GM12878 (cell line): ENCODE data around the gene TOMM20. TPM values are rescaled to one million over a fixed set of nuclear protein-coding genes. Genes with fewer than 3 reads are reported as not detected.

Experiments used
- CREB1 ChIP-seq: IDR thresholded peaks from 2 replicates; pipeline ENCODE4 v1.6.1; 2012; ENCODE audit warnings: low read depth, mild to moderate bottlenecking, inconsistent platforms
- EED ChIP-seq: sonication (generic); IDR thresholded peaks from 2 replicates; pipeline ENCODE4 v1.6.1; 2016; ENCODE audit warnings: antibody characterized with exemption, low read depth
- HDAC6 ChIP-seq: fragments of 200-600 bp; sonication (generic); IDR thresholded peaks from one replicate; pipeline ENCODE4 v1.8.0; 2017; ENCODE audit warnings: antibody characterized with exemption; ENCODE audit not compliant: unreplicated experiment
- IRF4 ChIP-seq: IDR thresholded peaks from 2 replicates; pipeline ENCODE4 v1.6.1; 2011; ENCODE audit warnings: low read depth, low read length
- MEF2A ChIP-seq: IDR thresholded peaks from 2 replicates; pipeline ENCODE4 v1.6.1; 2011; ENCODE audit warnings: low read depth, mild to moderate bottlenecking, low read length, moderate library complexity; ENCODE audit not compliant: insufficient read depth
- MTA2 ChIP-seq: fragments of 450-650 bp; IDR thresholded peaks from 2 replicates; pipeline ENCODE4 v1.6.1; 2016; ENCODE audit warnings: low read depth, mild to moderate bottlenecking, moderate library complexity
- NR2C1 ChIP-seq: fragments of 450-650 bp; IDR thresholded peaks from 2 replicates; pipeline ENCODE4 v1.6.1; 2017; ENCODE audit warnings: antibody characterized with exemption, mild to moderate bottlenecking, moderate library complexity
- NR2F1 ChIP-seq: fragments of 450-650 bp; conservative IDR thresholded peaks from 2 replicates; pipeline ENCODE4 v1.6.1; 2017; ENCODE audit warnings: mild to moderate bottlenecking
- POLR2A ChIP-seq: IDR thresholded peaks from 2 replicates; pipeline ENCODE4 v1.6.1; 2011; ENCODE audit warnings: low read depth, mild to moderate bottlenecking, low read length
- POLR2AphosphoS5 ChIP-seq: IDR thresholded peaks from 2 replicates; pipeline ENCODE4 v1.6.1; 2011; ENCODE audit warnings: mild to moderate bottlenecking, low read length, inconsistent platforms
- RUNX3 ChIP-seq: IDR thresholded peaks from 2 replicates; pipeline ENCODE4 v1.6.1; 2012; ENCODE audit warnings: low read length, inconsistent platforms
- SRF ChIP-seq, 2 experiments: IDR thresholded peaks; 2 replicates each; pipeline ENCODE4 v1.6.1; 2011; ENCODE audit warnings: low read depth in 2 of 2, low read length in 2 of 2, mild to moderate bottlenecking in 1 of 2, moderate library complexity in 1 of 2
- WRNIP1 ChIP-seq: IDR thresholded peaks from 2 replicates; pipeline ENCODE4 v1.6.1; 2011; ENCODE audit warnings: low read depth, low read length, improper control_type of control experiment, borderline replicate concordance
- YBX1 ChIP-seq: fragments of 450-650 bp; IDR thresholded peaks from 2 replicates; pipeline ENCODE4 v1.6.1; 2016; ENCODE audit warnings: antibody characterized with exemption
- ZNF384 ChIP-seq: IDR thresholded peaks from 2 replicates; pipeline ENCODE4 v1.6.1; 2012; ENCODE audit warnings: low read depth, mild to moderate bottlenecking, low read length, improper control_type of control experiment, borderline replicate concordance
- ZSCAN29 ChIP-seq: fragments of 450-650 bp; IDR thresholded peaks from 2 replicates; pipeline ENCODE4 v1.6.1; 2017; ENCODE audit warnings: mild to moderate bottlenecking, moderate library complexity
- polyA plus RNA-seq, 11 experiments: library from polyadenylated mRNA; depleted of rRNA in 4 of 11; unstranded in 6 of 11; stranded (reverse) in 5 of 11; fragments of >200 nt; fragmentation: Nextera tagmentation in 4 of 11; fragmentation: Illumina TruSeq in 1 of 11; extraction: Ambion mirVana in 4 of 11; extraction: Trizol in 1 of 11; gene quantifications; 1 replicate in 1 of 11; 2 replicates in 10 of 11; pipeline versions ENCODE4 v1.2.1 to v1.2.3, GENCODE V29; 2011 to 2016; ENCODE audit warnings: inconsistent platforms in 2 of 11, missing spikeins in 2 of 11, low read depth in 1 of 11
- total RNA-seq, 4 experiments: library from RNA; depleted of rRNA in 3 of 4; stranded (reverse); fragments of >200 nt in 3 of 4; fragmentation: Illumina TruSeq in 1 of 4; extraction: Trizol in 1 of 4; gene quantifications; 2 replicates each; pipeline versions ENCODE4 v1.2.1 to v1.2.3, GENCODE V29; 2013 to 2021
- TF ChIP-seq, protein P1 (sequence below): fragments of 450-650 bp; formaldehyde crosslinking; IDR thresholded peaks from 2 replicates; pipeline ENCODE4 v1.4.0; 2022; ENCODE audit warnings: mild to moderate bottlenecking, moderate library complexity
- TF ChIP-seq, protein P2 (sequence below): IDR thresholded peaks from 2 replicates; pipeline ENCODE4 v1.6.1; 2012; ENCODE audit warnings: low read length, inconsistent platforms
- TF ChIP-seq, protein P3 (sequence below): IDR thresholded peaks from 2 replicates; pipeline ENCODE4 v1.6.1; 2012; ENCODE audit warnings: low read depth, low read length, improper control_type of control experiment
- TF ChIP-seq, protein P4 (sequence below): IDR thresholded peaks from 2 replicates; pipeline ENCODE4 v1.6.1; 2012; ENCODE audit warnings: improper control_type of control experiment, low read depth, low read length; ENCODE audit not compliant: insufficient replicate concordance

The TOMM20 gene
- total and polyA plus RNA-seq, 10 of the 15 experiments (the other 5 are each of a cell fraction or from before 2014, with no cell fraction given): 39.8 to 138 (median 70.1) TPM

DNA sequence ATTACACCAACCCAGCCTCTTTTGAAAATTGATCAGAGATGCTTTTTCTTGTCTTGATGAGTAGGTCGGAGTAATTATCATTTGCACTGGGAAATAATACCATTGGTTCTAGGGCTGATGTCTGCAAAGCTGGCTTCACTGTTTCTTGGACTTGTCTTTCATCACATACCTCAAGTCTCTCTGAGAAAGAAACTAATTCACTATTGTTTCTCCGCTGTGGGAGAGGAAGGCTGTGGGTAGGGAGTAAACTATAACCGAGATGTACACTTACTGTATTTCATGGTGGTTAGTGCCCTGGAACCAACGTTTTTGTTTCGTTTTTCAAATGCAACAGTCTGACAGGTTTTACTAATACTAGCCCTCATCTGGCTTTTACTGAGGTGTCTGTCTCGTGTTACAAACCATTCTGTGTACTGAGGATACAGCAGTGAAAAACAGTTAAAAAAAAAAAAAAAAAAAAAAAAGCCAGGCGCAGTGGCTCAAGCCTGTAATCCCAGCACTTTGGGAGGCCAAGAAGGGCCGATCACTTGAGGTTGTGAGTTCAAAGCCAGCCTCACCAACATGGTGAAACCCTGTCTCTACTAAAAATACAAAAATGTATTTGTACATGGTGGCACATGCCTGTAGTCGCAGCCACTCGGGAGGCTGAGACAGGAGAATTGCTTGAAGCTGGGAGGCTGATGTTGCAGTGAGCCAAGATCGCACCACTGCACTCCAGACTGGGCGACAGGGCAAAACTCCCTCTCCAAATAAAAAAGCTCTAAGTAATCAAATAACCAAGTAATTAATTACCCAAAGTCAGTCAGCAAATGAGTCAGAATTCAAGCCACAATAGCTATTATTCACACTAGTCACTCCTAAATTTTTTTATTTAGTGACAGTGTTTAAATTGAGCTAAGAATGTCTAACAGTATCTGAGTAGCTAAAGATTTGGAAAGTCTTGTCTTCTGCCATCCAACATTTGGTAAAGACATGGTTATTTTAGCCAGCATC lies 23.3 kb downstream of the TOMM20 start (continued):
- TF ChIP-seq, protein P1, sequence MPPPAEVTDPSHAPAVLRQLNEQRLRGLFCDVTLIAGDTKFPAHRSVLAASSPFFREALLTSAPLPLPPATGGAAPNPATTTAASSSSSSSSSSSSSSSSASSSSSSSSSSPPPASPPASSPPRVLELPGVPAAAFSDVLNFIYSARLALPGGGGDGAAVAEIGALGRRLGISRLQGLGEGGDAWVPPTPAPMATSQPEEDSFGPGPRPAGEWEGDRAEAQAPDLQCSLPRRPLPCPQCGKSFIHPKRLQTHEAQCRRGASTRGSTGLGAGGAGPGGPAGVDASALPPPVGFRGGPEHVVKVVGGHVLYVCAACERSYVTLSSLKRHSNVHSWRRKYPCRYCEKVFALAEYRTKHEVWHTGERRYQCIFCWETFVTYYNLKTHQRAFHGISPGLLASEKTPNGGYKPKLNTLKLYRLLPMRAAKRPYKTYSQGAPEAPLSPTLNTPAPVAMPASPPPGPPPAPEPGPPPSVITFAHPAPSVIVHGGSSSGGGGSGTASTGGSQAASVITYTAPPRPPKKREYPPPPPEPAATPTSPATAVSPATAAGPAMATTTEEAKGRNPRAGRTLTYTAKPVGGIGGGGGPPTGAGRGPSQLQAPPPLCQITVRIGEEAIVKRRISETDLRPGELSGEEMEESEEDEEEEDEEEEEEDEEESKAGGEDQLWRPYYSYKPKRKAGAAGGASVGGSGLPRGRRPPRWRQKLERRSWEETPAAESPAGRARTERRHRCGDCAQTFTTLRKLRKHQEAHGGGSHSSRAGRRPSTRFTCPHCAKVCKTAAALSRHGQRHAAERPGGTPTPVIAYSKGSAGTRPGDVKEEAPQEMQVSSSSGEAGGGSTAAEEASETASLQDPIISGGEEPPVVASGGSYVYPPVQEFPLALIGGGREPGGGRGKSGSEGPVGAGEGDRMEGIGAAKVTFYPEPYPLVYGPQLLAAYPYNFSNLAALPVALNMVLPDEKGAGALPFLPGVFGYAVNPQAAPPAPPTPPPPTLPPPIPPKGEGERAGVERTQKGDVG (CRISPR knock-in tag): no peak
- TF ChIP-seq POLR2A (no peak), YBX1 (no peak), HDAC6 (no peak), MEF2A (no peak), RUNX3 (peak; percentile 86), NR2F1 (no peak), SRF (IDR thresholded peaks at IDR 0.05; ENCODE audit: low read depth in 2 of 2, low read length in 2 of 2) (no peak), CREB1 (0 out of 2 replicates have a peak, but pooled peaks have one; percentile 13), MTA2 (no peak), ZNF384 (peak; percentile 84), IRF4 (0 out of 2 replicates have a peak, but pooled peaks have one; percentile 19), POLR2AphosphoS5 (no peak), NR2C1 (no peak), ZSCAN29 (no peak), WRNIP1 (no peak), EED (no peak)
- TF ChIP-seq, protein P2, sequence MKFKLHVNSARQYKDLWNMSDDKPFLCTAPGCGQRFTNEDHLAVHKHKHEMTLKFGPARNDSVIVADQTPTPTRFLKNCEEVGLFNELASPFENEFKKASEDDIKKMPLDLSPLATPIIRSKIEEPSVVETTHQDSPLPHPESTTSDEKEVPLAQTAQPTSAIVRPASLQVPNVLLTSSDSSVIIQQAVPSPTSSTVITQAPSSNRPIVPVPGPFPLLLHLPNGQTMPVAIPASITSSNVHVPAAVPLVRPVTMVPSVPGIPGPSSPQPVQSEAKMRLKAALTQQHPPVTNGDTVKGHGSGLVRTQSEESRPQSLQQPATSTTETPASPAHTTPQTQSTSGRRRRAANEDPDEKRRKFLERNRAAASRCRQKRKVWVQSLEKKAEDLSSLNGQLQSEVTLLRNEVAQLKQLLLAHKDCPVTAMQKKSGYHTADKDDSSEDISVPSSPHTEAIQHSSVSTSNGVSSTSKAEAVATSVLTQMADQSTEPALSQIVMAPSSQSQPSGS: no peak; the same call in 1 of the 2 replicates
- TF ChIP-seq, protein P3, sequence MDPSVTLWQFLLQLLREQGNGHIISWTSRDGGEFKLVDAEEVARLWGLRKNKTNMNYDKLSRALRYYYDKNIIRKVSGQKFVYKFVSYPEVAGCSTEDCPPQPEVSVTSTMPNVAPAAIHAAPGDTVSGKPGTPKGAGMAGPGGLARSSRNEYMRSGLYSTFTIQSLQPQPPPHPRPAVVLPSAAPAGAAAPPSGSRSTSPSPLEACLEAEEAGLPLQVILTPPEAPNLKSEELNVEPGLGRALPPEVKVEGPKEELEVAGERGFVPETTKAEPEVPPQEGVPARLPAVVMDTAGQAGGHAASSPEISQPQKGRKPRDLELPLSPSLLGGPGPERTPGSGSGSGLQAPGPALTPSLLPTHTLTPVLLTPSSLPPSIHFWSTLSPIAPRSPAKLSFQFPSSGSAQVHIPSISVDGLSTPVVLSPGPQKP: no peak
- TF ChIP-seq, protein P4, sequence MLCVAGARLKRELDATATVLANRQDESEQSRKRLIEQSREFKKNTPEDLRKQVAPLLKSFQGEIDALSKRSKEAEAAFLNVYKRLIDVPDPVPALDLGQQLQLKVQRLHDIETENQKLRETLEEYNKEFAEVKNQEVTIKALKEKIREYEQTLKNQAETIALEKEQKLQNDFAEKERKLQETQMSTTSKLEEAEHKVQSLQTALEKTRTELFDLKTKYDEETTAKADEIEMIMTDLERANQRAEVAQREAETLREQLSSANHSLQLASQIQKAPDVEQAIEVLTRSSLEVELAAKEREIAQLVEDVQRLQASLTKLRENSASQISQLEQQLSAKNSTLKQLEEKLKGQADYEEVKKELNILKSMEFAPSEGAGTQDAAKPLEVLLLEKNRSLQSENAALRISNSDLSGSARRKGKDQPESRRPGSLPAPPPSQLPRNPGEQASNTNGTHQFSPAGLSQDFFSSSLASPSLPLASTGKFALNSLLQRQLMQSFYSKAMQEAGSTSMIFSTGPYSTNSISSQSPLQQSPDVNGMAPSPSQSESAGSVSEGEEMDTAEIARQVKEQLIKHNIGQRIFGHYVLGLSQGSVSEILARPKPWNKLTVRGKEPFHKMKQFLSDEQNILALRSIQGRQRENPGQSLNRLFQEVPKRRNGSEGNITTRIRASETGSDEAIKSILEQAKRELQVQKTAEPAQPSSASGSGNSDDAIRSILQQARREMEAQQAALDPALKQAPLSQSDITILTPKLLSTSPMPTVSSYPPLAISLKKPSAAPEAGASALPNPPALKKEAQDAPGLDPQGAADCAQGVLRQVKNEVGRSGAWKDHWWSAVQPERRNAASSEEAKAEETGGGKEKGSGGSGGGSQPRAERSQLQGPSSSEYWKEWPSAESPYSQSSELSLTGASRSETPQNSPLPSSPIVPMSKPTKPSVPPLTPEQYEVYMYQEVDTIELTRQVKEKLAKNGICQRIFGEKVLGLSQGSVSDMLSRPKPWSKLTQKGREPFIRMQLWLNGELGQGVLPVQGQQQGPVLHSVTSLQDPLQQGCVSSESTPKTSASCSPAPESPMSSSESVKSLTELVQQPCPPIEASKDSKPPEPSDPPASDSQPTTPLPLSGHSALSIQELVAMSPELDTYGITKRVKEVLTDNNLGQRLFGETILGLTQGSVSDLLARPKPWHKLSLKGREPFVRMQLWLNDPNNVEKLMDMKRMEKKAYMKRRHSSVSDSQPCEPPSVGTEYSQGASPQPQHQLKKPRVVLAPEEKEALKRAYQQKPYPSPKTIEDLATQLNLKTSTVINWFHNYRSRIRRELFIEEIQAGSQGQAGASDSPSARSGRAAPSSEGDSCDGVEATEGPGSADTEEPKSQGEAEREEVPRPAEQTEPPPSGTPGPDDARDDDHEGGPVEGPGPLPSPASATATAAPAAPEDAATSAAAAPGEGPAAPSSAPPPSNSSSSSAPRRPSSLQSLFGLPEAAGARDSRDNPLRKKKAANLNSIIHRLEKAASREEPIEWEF: no peak
